H9 (cell line): ENCODE data around the gene GNPTAB. TPM values are rescaled to one million over a fixed set of nuclear protein-coding genes. Genes with fewer than 3 reads are reported as not detected.

Experiments used
- DNase-seq: peaks from one replicate; pipeline ENCODE4 v3.0.0-alpha.2; 2017
- H2AFZ ChIP-seq: one replicate; pipeline ENCODE4 v1.6.1; 2013; ENCODE audit warnings: mild to moderate bottlenecking, low read length, control low read depth, moderate library complexity
- H2AK5ac ChIP-seq: 2 replicates; pipeline ENCODE4 v1.6.1; 2013; ENCODE audit warnings: low read length, control low read depth, mixed read lengths; ENCODE audit not compliant: insufficient read length
- H2BK120ac ChIP-seq: one replicate; pipeline ENCODE4 v1.6.1; 2013; ENCODE audit warnings: low read depth, mild to moderate bottlenecking, low read length, control low read depth, inconsistent platforms; ENCODE audit not compliant: poor library complexity, severe bottlenecking
- H2BK12ac ChIP-seq: 2 replicates; pipeline ENCODE4 v1.6.1; 2013; ENCODE audit warnings: low read length, control low read depth, mixed read lengths, low read depth; ENCODE audit not compliant: insufficient read length
- H2BK15ac ChIP-seq: 2 replicates; pipeline ENCODE4 v1.6.1; 2013; ENCODE audit warnings: low read depth, low read length, control low read depth
- H2BK20ac ChIP-seq: one replicate; pipeline ENCODE4 v1.6.1; 2013; ENCODE audit warnings: low read depth, mild to moderate bottlenecking, low read length, control low read depth, inconsistent platforms; ENCODE audit not compliant: poor library complexity, severe bottlenecking
- H2BK5ac ChIP-seq: 2 replicates; pipeline ENCODE4 v1.6.1; 2013; ENCODE audit warnings: low read length, control low read depth, mixed read lengths; ENCODE audit not compliant: insufficient read length
- H3K14ac ChIP-seq: 2 replicates; pipeline ENCODE4 v1.6.1; 2013; ENCODE audit warnings: low read length, control low read depth; ENCODE audit not compliant: insufficient read depth
- H3K18ac ChIP-seq: 2 replicates; pipeline ENCODE4 v1.6.1; 2013; ENCODE audit warnings: low read depth, mild to moderate bottlenecking, mixed read lengths, low read length, control low read depth; ENCODE audit not compliant: insufficient read length
- H3K23ac ChIP-seq: 2 replicates; pipeline ENCODE4 v1.6.1; 2013; ENCODE audit warnings: low read length, control low read depth, mixed read lengths, low read depth; ENCODE audit not compliant: insufficient read length
- H3K23me2 ChIP-seq: 2 replicates; pipeline ENCODE4 v1.6.1; 2013; ENCODE audit warnings: low read depth, mild to moderate bottlenecking, mixed read lengths, low read length, control low read depth; ENCODE audit not compliant: insufficient read length, poor library complexity, severe bottlenecking
- H3K27ac ChIP-seq: 2 replicates; pipeline ENCODE4 v1.5.1; 2013; ENCODE audit warnings: low read length, control low read depth, mixed read lengths, low read depth; ENCODE audit not compliant: insufficient read length
- H3K27me3 ChIP-seq: 2 replicates; pipeline ENCODE4 v1.6.1; 2013; ENCODE audit warnings: low read length, control low read depth, inconsistent platforms; ENCODE audit not compliant: insufficient read depth
- H3K4ac ChIP-seq: 2 replicates; pipeline ENCODE4 v1.6.1; 2013; ENCODE audit warnings: low read depth, mild to moderate bottlenecking, control low read depth, inconsistent platforms, low read length, moderate library complexity
- H3K4me1 ChIP-seq: 2 replicates; pipeline ENCODE4 v1.6.1; 2013; ENCODE audit warnings: low read length, control low read depth, inconsistent platforms; ENCODE audit not compliant: insufficient read depth
- H3K4me2 ChIP-seq: 2 replicates; pipeline ENCODE4 v1.6.1; 2013; ENCODE audit warnings: low read length, control low read depth, mixed read lengths; ENCODE audit not compliant: insufficient read length, insufficient read depth
- H3K56ac ChIP-seq: 2 replicates; pipeline ENCODE4 v1.6.1; 2013; ENCODE audit warnings: low read depth, mild to moderate bottlenecking, mixed read lengths, low read length, control low read depth; ENCODE audit not compliant: insufficient read length
- H3K79me1 ChIP-seq: 2 replicates; pipeline ENCODE4 v1.6.1; 2013; ENCODE audit warnings: low read depth, mild to moderate bottlenecking, moderate library complexity, low read length, control low read depth, inconsistent platforms; ENCODE audit not compliant: insufficient read depth, poor library complexity, severe bottlenecking
- H3K79me2 ChIP-seq: 2 replicates; pipeline ENCODE4 v1.6.1; 2013; ENCODE audit warnings: low read length, control low read depth, inconsistent platforms; ENCODE audit not compliant: insufficient read depth
- H3K9ac ChIP-seq: 2 replicates; pipeline ENCODE4 v1.6.1; 2013; ENCODE audit warnings: low read length, control low read depth, mixed read lengths; ENCODE audit not compliant: insufficient read length; ENCODE audit errors: extremely low read depth
- H3K9me3 ChIP-seq: one replicate; pipeline ENCODE4 v1.6.1; 2013; ENCODE audit warnings: low read depth, low read length, inconsistent platforms; ENCODE audit not compliant: control insufficient read depth
- H3T11ph ChIP-seq: one replicate; pipeline ENCODE4 v1.6.1; 2013; ENCODE audit warnings: mild to moderate bottlenecking, low read length, control low read depth, inconsistent platforms
- H4K20me1 ChIP-seq: one replicate; pipeline ENCODE4 v1.6.1; 2013; ENCODE audit not compliant: control insufficient read depth, insufficient read length, insufficient read depth
- H4K5ac ChIP-seq: 2 replicates; pipeline ENCODE4 v1.6.1; 2013; ENCODE audit warnings: low read depth, mild to moderate bottlenecking, mixed read lengths, low read length, control low read depth; ENCODE audit not compliant: insufficient read length
- H4K8ac ChIP-seq: replicated peaks from 2 replicates; pipeline ENCODE4 v1.6.1; 2013; ENCODE audit warnings: low read length, control low read depth, mixed read lengths, low read depth; ENCODE audit not compliant: insufficient read length
- H4K91ac ChIP-seq: 2 replicates; pipeline ENCODE4 v1.6.1; 2013; ENCODE audit warnings: low read depth, mild to moderate bottlenecking, moderate library complexity, mixed read lengths, low read length, control low read depth; ENCODE audit not compliant: insufficient read length
- H3K27ac Mint-ChIP-seq, 3 experiments: 2 replicates in 2 of 3; 3 replicates in 1 of 3; pipeline ENCODE4 v1.8.0; 2020 to 2021; ENCODE audit warnings: mixed read lengths in 3 of 3, mild to moderate bottlenecking in 1 of 3, moderate library complexity in 1 of 3
- H3K27me3 Mint-ChIP-seq: 2 replicates; pipeline ENCODE4 v1.8.0; 2021; ENCODE audit warnings: low read depth, mild to moderate bottlenecking, moderate library complexity, mixed read lengths
- H3K36me3 Mint-ChIP-seq, 3 experiments: 2 replicates in 2 of 3; 3 replicates in 1 of 3; pipeline ENCODE4 v1.8.0; 2020 to 2021; ENCODE audit warnings: low read depth in 3 of 3, mixed read lengths in 3 of 3; ENCODE audit not compliant: insufficient read depth in 1 of 3
- H3K4me1 Mint-ChIP-seq, 2 experiments: 2 replicates each; pipeline ENCODE4 v1.8.0; 2020; ENCODE audit warnings: mixed read lengths in 2 of 2
- H3K4me3 Mint-ChIP-seq, 2 experiments: 2 replicates in 1 of 2; 3 replicates in 1 of 2; pipeline ENCODE4 v1.8.0; 2020 to 2021; ENCODE audit warnings: mild to moderate bottlenecking in 2 of 2, mixed read lengths in 2 of 2, moderate library complexity in 1 of 2
- H3K9me3 Mint-ChIP-seq, 2 experiments: 2 replicates in 1 of 2; 3 replicates in 1 of 2; pipeline ENCODE4 v1.8.0; 2020; ENCODE audit warnings: mild to moderate bottlenecking in 2 of 2, mixed read lengths in 2 of 2, moderate library complexity in 1 of 2
- total RNA-seq: library from RNA; stranded (reverse); gene quantifications from 2 replicates; pipeline ENCODE4 v1.2.1, GENCODE V29; 2021
- TF ChIP-seq, protein P1 (sequence below): fragments of 200-600 bp; sonication (generic); conservative IDR thresholded peaks from 3 replicates; pipeline ENCODE4 v1.8.0; 2021; ENCODE audit warnings: antibody characterized with exemption, mild to moderate bottlenecking

The GNPTAB gene
- total RNA-seq, 1 experiment from 2014 or later = 44.3 TPM

DNA sequence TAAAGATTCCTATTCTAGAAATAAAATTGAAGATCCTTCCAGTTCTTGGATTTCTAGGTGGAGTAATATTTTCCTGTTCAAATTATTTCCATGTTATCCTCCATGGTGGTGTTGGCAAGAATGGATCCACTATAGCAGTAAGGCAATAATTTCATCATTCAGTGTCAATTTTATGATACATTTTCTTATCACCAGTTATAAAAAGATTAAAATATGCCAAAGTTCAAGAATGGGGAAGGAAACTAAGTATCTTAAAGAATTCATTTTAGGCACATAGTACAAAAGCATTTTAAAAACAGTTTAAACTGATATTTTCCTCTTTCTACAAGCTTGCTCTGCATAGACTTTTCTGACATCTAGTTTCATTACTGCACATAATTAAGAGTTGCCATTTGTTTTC lies 110.6 kb downstream of the GNPTAB start:
- Histone ChIP-seq H3K79me2 (no peaks in the 10 kb centered on the region), H3K4me1 (no peaks in the 10 kb centered on the region), H3K27me3 (no peaks in the 10 kb centered on the region), H3K23me2 (no peaks in the 10 kb centered on the region), H3K18ac (no peak overlapping the region), H3K56ac (no peak overlapping the region), H4K20me1 (no peaks in the 10 kb centered on the region), H3T11ph (no peak overlapping the region), H3K4me2 (no peak overlapping the region), H3K9me3 (no peaks in the 10 kb centered on the region), H3K14ac (no peak overlapping the region), H2AFZ (no peak overlapping the region), H4K91ac (no peak overlapping the region), H4K8ac (no peak overlapping the region), H2AK5ac (no peak overlapping the region), H3K23ac (no peak overlapping the region), H2BK20ac (no peak overlapping the region), H2BK12ac (no peak overlapping the region), H2BK15ac (no peak overlapping the region), H4K5ac (no peak overlapping the region), H3K27ac (no peak overlapping the region), H3K9ac (no peak overlapping the region), H2BK5ac (no peak overlapping the region), H3K4ac (no peak overlapping the region), H2BK120ac (no peak overlapping the region), H3K79me1 (no peaks in the 10 kb centered on the region)
- no peaks in the 10 kb centered on the region for H3K9me3 Mint-ChIP-seq
- H3K27ac Mint-ChIP-seq = no peak overlapping the region
- no peak for DNase-seq
- TF ChIP-seq, protein P1, sequence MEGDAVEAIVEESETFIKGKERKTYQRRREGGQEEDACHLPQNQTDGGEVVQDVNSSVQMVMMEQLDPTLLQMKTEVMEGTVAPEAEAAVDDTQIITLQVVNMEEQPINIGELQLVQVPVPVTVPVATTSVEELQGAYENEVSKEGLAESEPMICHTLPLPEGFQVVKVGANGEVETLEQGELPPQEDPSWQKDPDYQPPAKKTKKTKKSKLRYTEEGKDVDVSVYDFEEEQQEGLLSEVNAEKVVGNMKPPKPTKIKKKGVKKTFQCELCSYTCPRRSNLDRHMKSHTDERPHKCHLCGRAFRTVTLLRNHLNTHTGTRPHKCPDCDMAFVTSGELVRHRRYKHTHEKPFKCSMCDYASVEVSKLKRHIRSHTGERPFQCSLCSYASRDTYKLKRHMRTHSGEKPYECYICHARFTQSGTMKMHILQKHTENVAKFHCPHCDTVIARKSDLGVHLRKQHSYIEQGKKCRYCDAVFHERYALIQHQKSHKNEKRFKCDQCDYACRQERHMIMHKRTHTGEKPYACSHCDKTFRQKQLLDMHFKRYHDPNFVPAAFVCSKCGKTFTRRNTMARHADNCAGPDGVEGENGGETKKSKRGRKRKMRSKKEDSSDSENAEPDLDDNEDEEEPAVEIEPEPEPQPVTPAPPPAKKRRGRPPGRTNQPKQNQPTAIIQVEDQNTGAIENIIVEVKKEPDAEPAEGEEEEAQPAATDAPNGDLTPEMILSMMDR = no peak
- no peaks in the 10 kb centered on the region for H3K36me3 Mint-ChIP-seq
- no peak overlapping the region for H3K4me3 Mint-ChIP-seq
- H3K27me3 Mint-ChIP-seq = no peaks in the 10 kb centered on the region
- H3K4me1 Mint-ChIP-seq = no peaks in the 10 kb centered on the region
